PC-3 (cell line): ENCODE results near the gene DDX10. TPM values are rescaled to one million over a fixed set of nuclear protein-coding genes. Genes with fewer than 3 reads are reported as not detected.

Source experiments
- ATAC-seq: fragments of 200-7000 bp; cut with Tn5 transposase; 2 replicates; pipeline ENCODE4 v1.9.1; 2020; ENCODE audit warnings: mild to moderate bottlenecking, moderate library complexity
- BruUV-seq: library from RNA; stranded (reverse); fragments of 400-500 nt; replicated peaks from 2 replicates; lab custom pipeline; 2021; lab: Mats Ljungman, UMichigan
- CTCF ChIA-PET: fragments of 300-600 bp; sonication (Branson Sonifier 250); formaldehyde crosslinking; loops from one replicate; lab custom pipeline; 2022; ENCODE audit warnings: antibody characterized with exemption; lab: Charles Lee
- POLR2A ChIA-PET: fragments of 300-600 bp; sonication (Branson Sonifier 250); formaldehyde crosslinking; loops from one replicate; lab custom pipeline; 2022; ENCODE audit warnings: antibody characterized with exemption; ENCODE audit not compliant: unreplicated experiment; lab: Charles Lee
- DNase-seq: peaks from one replicate; pipeline ENCODE4 v3.0.0-alpha.2; 2015
- H2AFZ ChIP-seq: fragments of 300-600 bp; sonication (generic); 2 replicates; pipeline ENCODE4 v1.6.0; 2016; ENCODE audit warnings: antibody characterized with exemption, low read length
- H3F3A ChIP-seq: fragments of 300-600 bp; sonication (generic); one replicate; pipeline ENCODE4 v1.6.0; 2017; ENCODE audit warnings: antibody characterized with exemption, low read length, control low read depth, mild to moderate bottlenecking; ENCODE audit not compliant: unreplicated experiment
- H3K27ac ChIP-seq: fragments of 300-600 bp; sonication (generic); 2 replicates; pipeline ENCODE4 v1.5.1; 2016; ENCODE audit warnings: mild to moderate bottlenecking, low read length
- H3K27me3 ChIP-seq: fragments of 300-600 bp; sonication (generic); 2 replicates; pipeline ENCODE4 v1.6.1; 2016; ENCODE audit warnings: low read length, mixed read lengths
- H3K36me3 ChIP-seq: fragments of 300-600 bp; sonication (generic); 2 replicates; pipeline ENCODE4 v1.6.1; 2016; ENCODE audit warnings: low read depth, mixed run types, low read length, mixed read lengths
- H3K4me1 ChIP-seq: fragments of 300-600 bp; sonication (generic); 2 replicates; pipeline ENCODE4 v1.5.1; 2016; ENCODE audit warnings: low read length; ENCODE audit not compliant: insufficient read depth
- H3K4me2 ChIP-seq: fragments of 300-600 bp; sonication (generic); 2 replicates; pipeline ENCODE4 v1.6.0; 2016; ENCODE audit warnings: low read length
- H3K4me3 ChIP-seq: fragments of 300-600 bp; sonication (generic); 2 replicates; pipeline ENCODE4 v1.5.1; 2016; ENCODE audit warnings: mild to moderate bottlenecking, low read length, mixed read lengths
- H3K79me2 ChIP-seq: fragments of 300-600 bp; sonication (generic); 2 replicates; pipeline ENCODE4 v1.6.1; 2017; ENCODE audit warnings: low read length, mixed read lengths
- H3K9ac ChIP-seq: fragments of 300-600 bp; sonication (generic); 2 replicates; pipeline ENCODE4 v1.6.0; 2016; ENCODE audit warnings: mild to moderate bottlenecking, low read length
- H3K9me2 ChIP-seq: fragments of 300-600 bp; sonication (generic); replicated peaks from 2 replicates; pipeline ENCODE4 v1.6.1; 2016; ENCODE audit warnings: mixed run types, low read length, mixed read lengths
- H3K9me3 ChIP-seq: fragments of 300-600 bp; sonication (generic); 2 replicates; pipeline ENCODE4 v1.6.1; 2016; ENCODE audit warnings: low read length, mixed read lengths
- H4K20me1 ChIP-seq: fragments of 300-600 bp; sonication (generic); 2 replicates; pipeline ENCODE4 v1.6.1; 2016; ENCODE audit warnings: low read length, mixed read lengths
- CTCF ChIP-seq: fragments of 300-600 bp; sonication (generic); conservative IDR thresholded peaks from 2 replicates; pipeline ENCODE4 v1.5.1; 2017; ENCODE audit warnings: antibody characterized with exemption, low read depth, mild to moderate bottlenecking, low read length
- EZH2 ChIP-seq: fragments of 300-600 bp; sonication (generic); IDR thresholded peaks from one replicate; pipeline ENCODE4 v1.6.1; 2017; ENCODE audit warnings: antibody characterized with exemption, mild to moderate bottlenecking, low read length; ENCODE audit not compliant: unreplicated experiment
- EZH2phosphoT487 ChIP-seq: fragments of 300-600 bp; sonication (generic); IDR thresholded peaks from 2 replicates; pipeline ENCODE4 v1.6.1; 2018; ENCODE audit warnings: mild to moderate bottlenecking, antibody characterized with exemption, low read length, borderline replicate concordance
- intact Hi-C: fragments of 100-400 bp; cut with micrococcal nuclease; formaldehyde crosslinking; loops from 2 replicates; pipeline ENCODE4 v1.9.0; 2023
- total RNA-seq: library from RNA; depleted of rRNA; stranded (reverse); fragments of >200 nt; gene quantifications from 2 replicates; pipeline ENCODE4 v1.2.3, GENCODE V29; 2014

DDX10 gene
- total RNA-seq, 1 experiment from 2014 or later = 55.2 TPM

- Histone ChIP-seq H3K27ac (no peak overlapping the region), H3K4me2 (no peak overlapping the region), H3K9me2 (no peaks in the 10 kb centered on the region), H3K79me2 (peaks cover 24% of the 10 kb centered on the region; the same call in 1 of the 2 replicates), H3K27me3 (no peaks in the 10 kb centered on the region), H4K20me1 (no peaks in the 10 kb centered on the region), H3K9me3 (no peaks in the 10 kb centered on the region), H3K4me1 (no peaks in the 10 kb centered on the region), H2AFZ (no peak overlapping the region), H3F3A (no peaks in the 10 kb centered on the region), H3K36me3 (peaks cover 39% of the 10 kb centered on the region), H3K4me3 (no peak overlapping the region), H3K9ac (no peak overlapping the region)
- TF ChIP-seq EZH2 (no peak), EZH2phosphoT487 (no peak), CTCF (no peak)
- BruUV-seq = no TSS peak
- ChIA-PET CTCF (no interaction called here), POLR2A (no interaction called here)
- ATAC-seq (no peak), DNase-seq (no peak)
- intact Hi-C loops = no loop called here
These were observed 50.4 kb downstream of the DDX10 start for GRCh38 chr11:108715239-108715638.

GRCh38 chr11:108718466-108718865, 53.6 kb downstream of the DDX10 start:
- Histone ChIP-seq H3K4me2 (no peak overlapping the region), H3K27me3 (no peaks in the 10 kb centered on the region), H3K9me2 (no peaks in the 10 kb centered on the region), H4K20me1 (no peaks in the 10 kb centered on the region), H3K9ac (no peak overlapping the region), H3K36me3 (peaks cover 39% of the 10 kb centered on the region; the same call in 1 of the 2 replicates), H2AFZ (no peak overlapping the region), H3K79me2 (peaks cover 6% of the 10 kb centered on the region; the same call in 1 of the 2 replicates), H3F3A (no peaks in the 10 kb centered on the region), H3K27ac (no peak overlapping the region), H3K9me3 (no peaks in the 10 kb centered on the region), H3K4me1 (no peaks in the 10 kb centered on the region), H3K4me3 (no peak overlapping the region)
- BruUV-seq = no TSS peak
- ATAC-seq (no peak), DNase-seq (no peak)
- CTCF ChIA-PET = no interaction called here
- no peak for TF ChIP-seq CTCF
- no peak for TF ChIP-seq EZH2
- TF ChIP-seq EZH2phosphoT487 = no peak
- POLR2A ChIA-PET = no interaction called here
- intact Hi-C loops = no loop called here

- POLR2A ChIA-PET = no interaction called here
- CTCF ChIA-PET = interaction anchor here (0.5 to 0.7 kb wide), 2 partner anchors 28 to 1215 kb away, joined by 3 read pairs; no protein-coding TSS in a partner anchor
- intact Hi-C loops = no loop called here
- Histone ChIP-seq H3K79me2 (peaks cover 25% of the 10 kb centered on the region), H3F3A (no peaks in the 10 kb centered on the region), H3K9me3 (no peaks in the 10 kb centered on the region), H3K4me1 (no peaks in the 10 kb centered on the region), H3K4me2 (no peak overlapping the region), H3K36me3 (peaks cover 29% of the 10 kb centered on the region), H3K27ac (no peak overlapping the region), H3K4me3 (no peak overlapping the region), H3K27me3 (no peaks in the 10 kb centered on the region), H4K20me1 (no peaks in the 10 kb centered on the region), H3K9ac (no peak overlapping the region), H2AFZ (no peak overlapping the region), H3K9me2 (no peaks in the 10 kb centered on the region)
- TF ChIP-seq EZH2 (no peak), CTCF (no peak), EZH2phosphoT487 (no peak)
- ATAC-seq (no peak), DNase-seq (no peak)
- BruUV-seq = no TSS peak
These were observed 60.3 kb downstream of the DDX10 start for GRCh38 chr11:108724974-108725689.
